Ovary (tissue), 9 donors: ENCODE results near the gene MAML2. TPM values are rescaled to one million over a fixed set of nuclear protein-coding genes. Genes with fewer than 3 reads are reported as not detected.

Experiments
- DNase-seq, 5 donors: peaks; one replicate each; pipeline ENCODE4 v3.0.0-alpha.2; 2019 to 2020
- H3K27ac ChIP-seq, 2 donors: fragments of 200-600 bp; one replicate each; pipeline versions ENCODE4 v1.5.1 to v1.8.0; 2019 to 2022
- H3K27me3 ChIP-seq: fragments of 200-600 bp; one replicate; pipeline ENCODE4 v1.8.0; 2022
- H3K36me3 ChIP-seq: fragments of 200-600 bp; sonication (generic); one replicate; pipeline ENCODE4 v1.5.1; 2019
- H3K4me1 ChIP-seq: one replicate; pipeline ENCODE4 v1.8.1; 2013; ENCODE audit warnings: mild to moderate bottlenecking, moderate library complexity; ENCODE audit not compliant: insufficient read depth
- H3K4me3 ChIP-seq: fragments of 200-600 bp; sonication (generic); one replicate; pipeline ENCODE4 v1.5.1; 2017
- H3K9me3 ChIP-seq, 2 donors: fragments of 200-600 bp in 1 of 2; sonication (generic) in 1 of 2; one replicate each; pipeline versions ENCODE4 v1.5.1 to v1.8.1; 2013 to 2019; ENCODE audit warnings: mild to moderate bottlenecking in 1 of 2, moderate library complexity in 1 of 2
- EP300 ChIP-seq: sonication (generic); formaldehyde crosslinking; IDR thresholded peaks from one replicate; pipeline ENCODE4 v1.6.1; 2017; ENCODE audit warnings: antibody characterized with exemption
- POLR2A ChIP-seq: fragments of 450-650 bp; IDR thresholded peaks from one replicate; pipeline ENCODE4 v1.6.1; 2017; ENCODE audit warnings: antibody characterized with exemption, mild to moderate bottlenecking, moderate library complexity
- WGBS, 3 donors: extraction: QIAGEN DNeasy Blood & Tissue Kit in 1 of 3; methylation state at CpG; one replicate each; pipeline versions ENCODE4 v1.1.5 to v1.1.7; 2013 to 2017; 5-methylcytosine and 5-hydroxymethylcytosine counted together
- intact Hi-C, 4 donors: fragments of 100-400 bp; cut with DNase I; formaldehyde crosslinking; loops; one replicate each; pipeline versions ENCODE4 v1.11.0 to v1.15.1; 2022 to 2023
- polyA plus RNA-seq, 2 donors: library from polyadenylated mRNA; stranded (reverse); fragments of 200-250 nt in 1 of 2; fragments of 350-450 nt in 1 of 2; fragmentation: Illumina TruSeq in 1 of 2; extraction: RNeasy Lipid Tissue Mini Kit (QIAGEN cat#74804) in 1 of 2; gene quantifications; one replicate each; pipeline ENCODE4 v1.2.3, GENCODE V29; 2013 to 2014
- total RNA-seq, 7 donors: library from RNA; depleted of rRNA in 2 of 7; stranded (reverse); fragments of >200 nt in 2 of 7; fragmentation: NEBNext Ultra II Directional in 3 of 7; extraction: Animal tissue kit (Norgen Biotek cat#: 25700) in 3 of 7; gene quantifications; one replicate each; pipeline versions ENCODE4 v1.1.0 to v1.2.4, GENCODE V29; 2016 to 2023
- TF ChIP-seq, protein P1 (sequence below), 3 donors: fragments of 450-650 bp in 2 of 3; fragments of 200-600 bp in 1 of 3; IDR thresholded peaks; one replicate each; pipeline versions ENCODE4 v1.5.1 to v1.8.0; 2016 to 2022; ENCODE audit warnings: antibody characterized with exemption in 3 of 3, mild to moderate bottlenecking in 1 of 3
- donor health status: DM: no; HTN: no; CAD: no; lungs with moderate emphysema.
- donor health status: DM: no; HTN: no; CAD: no.
- donor health status: Bipolar disorder and iron deficiency.
- donor health status: DM: yes; HTN: yes; CAD: no.
- donor health status: DM: no; HTN: no; CAD: no.
- donor health status: DM: yes; HTN: yes; CAD: no.

MAML2 gene
- total and polyA plus RNA-seq, 9 donors: 7.3 to 17.5 (median 14.6) TPM

DNA sequence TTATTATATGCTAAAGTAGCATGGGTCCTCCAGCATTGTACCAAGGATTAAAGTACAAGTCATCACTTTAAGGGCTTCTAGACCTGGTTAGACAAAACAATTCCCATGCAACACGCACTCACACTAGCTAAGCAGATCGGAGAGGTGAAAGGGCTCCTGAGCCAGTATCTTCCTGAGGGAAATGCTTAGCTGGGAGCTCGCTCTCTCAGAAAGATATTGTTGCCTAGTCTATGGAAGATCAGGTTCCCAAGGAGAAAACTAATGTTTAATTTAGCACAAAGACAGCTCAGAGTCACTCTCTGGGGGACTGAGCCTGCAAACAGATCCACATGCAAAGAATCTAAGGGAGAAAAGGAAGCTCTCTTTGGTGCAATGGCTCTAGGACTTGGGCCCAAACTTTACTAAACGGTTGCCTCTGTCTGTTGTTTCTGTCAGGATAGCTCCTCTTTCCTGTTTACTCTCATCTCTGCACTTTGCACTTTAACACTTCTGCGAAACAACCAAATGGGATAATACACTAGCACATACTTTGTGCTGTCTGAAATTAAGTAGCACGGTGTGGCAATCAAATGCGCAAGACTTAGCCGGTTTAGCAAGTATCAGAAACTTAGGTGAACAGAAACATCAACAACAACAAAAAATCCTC, 10.7 kb downstream of the MAML2 start:
- Histone ChIP-seq H3K36me3 (no peaks in the 10 kb centered on the region), H3K4me1 (peaks cover 9% of the 10 kb centered on the region), H3K27me3 (no peaks in the 10 kb centered on the region), H3K4me3 (no peak overlapping the region), H3K27ac (peak overlapping the region in 1 of 2 donors; percentile 52), H3K9me3 (no peaks in the 10 kb centered on the region)
- 19 to 44% (median 21%) methylated on average over 8 of the region's 8 CpGs for WGBS, 3 donors
- intact Hi-C loops: no loop called here
- TF ChIP-seq, protein P1, sequence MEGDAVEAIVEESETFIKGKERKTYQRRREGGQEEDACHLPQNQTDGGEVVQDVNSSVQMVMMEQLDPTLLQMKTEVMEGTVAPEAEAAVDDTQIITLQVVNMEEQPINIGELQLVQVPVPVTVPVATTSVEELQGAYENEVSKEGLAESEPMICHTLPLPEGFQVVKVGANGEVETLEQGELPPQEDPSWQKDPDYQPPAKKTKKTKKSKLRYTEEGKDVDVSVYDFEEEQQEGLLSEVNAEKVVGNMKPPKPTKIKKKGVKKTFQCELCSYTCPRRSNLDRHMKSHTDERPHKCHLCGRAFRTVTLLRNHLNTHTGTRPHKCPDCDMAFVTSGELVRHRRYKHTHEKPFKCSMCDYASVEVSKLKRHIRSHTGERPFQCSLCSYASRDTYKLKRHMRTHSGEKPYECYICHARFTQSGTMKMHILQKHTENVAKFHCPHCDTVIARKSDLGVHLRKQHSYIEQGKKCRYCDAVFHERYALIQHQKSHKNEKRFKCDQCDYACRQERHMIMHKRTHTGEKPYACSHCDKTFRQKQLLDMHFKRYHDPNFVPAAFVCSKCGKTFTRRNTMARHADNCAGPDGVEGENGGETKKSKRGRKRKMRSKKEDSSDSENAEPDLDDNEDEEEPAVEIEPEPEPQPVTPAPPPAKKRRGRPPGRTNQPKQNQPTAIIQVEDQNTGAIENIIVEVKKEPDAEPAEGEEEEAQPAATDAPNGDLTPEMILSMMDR (IDR thresholded peaks at IDR 0.05): no peak
- TF ChIP-seq EP300 (no peak), POLR2A (no peak)
- DNase-seq: no peak

DNA sequence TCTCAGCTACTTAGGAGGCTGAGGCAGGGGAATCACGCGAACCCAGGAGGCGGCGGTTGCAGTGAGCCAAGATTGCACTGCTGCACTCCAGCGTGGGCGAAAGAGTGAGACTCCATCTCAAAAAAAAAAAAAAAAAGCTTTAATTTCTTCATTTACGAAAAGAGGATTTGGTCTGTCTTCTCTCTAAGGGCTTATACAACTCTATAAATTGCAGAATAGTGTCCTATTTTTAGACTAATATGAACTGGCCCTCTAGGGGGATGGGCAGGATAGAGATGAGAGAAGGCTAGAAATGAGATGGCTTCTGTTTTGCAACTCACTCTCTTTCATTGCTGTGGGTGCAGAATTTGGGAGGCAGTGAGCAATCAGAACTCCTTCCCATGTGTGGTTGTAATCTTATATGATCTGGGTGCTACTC, 11.3 kb downstream of the MAML2 start:
- Histone ChIP-seq H3K27me3 (no peaks in the 10 kb centered on the region), H3K4me3 (no peak overlapping the region), H3K9me3 (no peaks in the 10 kb centered on the region), H3K4me1 (peaks cover 9% of the 10 kb centered on the region), H3K27ac (peak overlapping the region in 1 of 2 donors; percentile 52), H3K36me3 (no peaks in the 10 kb centered on the region)
- whole genome bisulfite sequencing, 3 donors: 88 to 93% (median 89%) methylated on average over 7 of the region's 7 CpGs
- TF ChIP-seq EP300: no peak
- TF ChIP-seq, protein P1 (IDR thresholded peaks at IDR 0.05): no peak
- TF ChIP-seq POLR2A: no peak
- no peak for DNase-seq
- intact Hi-C loops: no loop called here

DNA sequence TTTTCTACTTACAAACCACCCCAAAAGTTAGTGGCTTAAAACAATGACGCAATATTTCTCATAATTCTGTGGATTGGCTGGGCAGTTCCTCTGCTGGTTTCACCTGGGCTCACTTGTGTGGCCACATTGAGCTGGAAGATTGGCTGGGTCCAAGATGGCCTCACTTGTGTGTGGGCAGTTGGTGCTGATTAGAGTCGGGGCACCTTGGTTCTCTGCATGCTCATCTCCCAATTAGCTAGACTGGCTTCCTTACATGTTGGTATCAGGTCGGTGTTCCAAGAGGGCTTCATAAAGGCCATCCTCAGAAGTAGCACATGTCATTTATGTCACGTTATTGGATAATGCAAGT, 12.5 kb downstream of the MAML2 start:
- Histone ChIP-seq H3K9me3 (no peaks in the 10 kb centered on the region), H3K27me3 (no peaks in the 10 kb centered on the region), H3K4me3 (no peak overlapping the region), H3K36me3 (no peaks in the 10 kb centered on the region), H3K27ac (no peak overlapping the region), H3K4me1 (peaks cover 11% of the 10 kb centered on the region)
- 94 to 98% (median 97%) methylated on average over 4 of the region's 4 CpGs for WGBS, 3 donors
- TF ChIP-seq, protein P1 (IDR thresholded peaks at IDR 0.05): no peak
- TF ChIP-seq EP300: no peak
- no peak for TF ChIP-seq POLR2A
- DNase-seq: no peak
- intact Hi-C loops: no loop called here

DNA sequence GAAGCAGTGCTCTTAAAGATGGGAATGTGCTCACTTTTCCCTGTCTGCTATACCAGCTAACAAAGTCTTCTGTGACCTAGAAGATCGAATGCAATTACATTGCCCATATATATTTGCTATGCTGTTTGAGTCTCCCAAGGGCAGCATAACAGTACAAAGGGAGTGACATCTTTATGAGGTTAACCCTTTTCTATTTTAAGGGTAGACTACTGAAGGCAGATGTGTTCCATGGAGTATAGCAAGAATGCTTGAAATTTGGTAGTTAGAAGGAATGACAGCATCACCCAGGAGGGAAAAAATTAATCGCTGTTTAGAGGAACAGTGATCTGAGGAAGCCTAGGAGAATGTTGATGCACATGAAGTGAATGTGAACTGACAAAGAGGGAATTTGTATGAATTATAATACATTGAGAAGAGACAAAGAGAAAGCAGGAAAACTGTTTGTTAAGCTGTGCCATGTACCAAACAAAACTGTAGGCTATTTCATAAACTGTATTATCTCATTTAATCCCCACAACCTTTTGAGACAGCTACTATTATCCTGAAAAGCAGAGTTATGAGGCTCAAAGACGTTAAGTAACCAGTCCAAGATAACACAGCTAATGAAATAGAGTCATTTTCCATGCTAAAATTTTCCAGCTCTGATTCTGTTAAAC, 13.0 kb downstream of the MAML2 start:
- H3K4me1 ChIP-seq: peaks cover 13% of the 10 kb centered on the region
- H3K27ac ChIP-seq: no peak overlapping the region
- no peaks in the 10 kb centered on the region for H3K36me3 ChIP-seq
- H3K4me3 ChIP-seq: no peak overlapping the region
- intact Hi-C loops: no loop called here
- TF ChIP-seq, protein P1 (IDR thresholded peaks at IDR 0.05): no peak
- TF ChIP-seq EP300 (no peak), POLR2A (no peak)
- H3K27me3 ChIP-seq: no peaks in the 10 kb centered on the region
- no peaks in the 10 kb centered on the region for H3K9me3 ChIP-seq
- DNase-seq: no peak
- 89 to 91% (median 91%) methylated on average over 3 of the region's 3 CpGs for WGBS, 3 donors
